HepG2 (cell line): Measurements from ENCODE around the gene INTS7. TPM values are rescaled to one million over a fixed set of nuclear protein-coding genes. Genes with fewer than 3 reads are reported as not detected.

Experiments used
- ATAC-seq: fragments of 200-7000 bp; cut with Tn5 transposase; 3 replicates; pipeline ENCODE4 v1.9.1; 2020; ENCODE audit warnings: mild to moderate bottlenecking, moderate library complexity
- BruUV-seq: library from RNA; stranded (reverse); fragments of 400-500 nt; replicated peaks from 2 replicates; lab custom pipeline; 2021; lab: Mats Ljungman, UMichigan
- CTCF ChIA-PET: fragments of 300-600 bp; formaldehyde crosslinking; extraction: SDS; loops from one replicate; lab custom pipeline; 2021; ENCODE audit warnings: low total read pairs, inconsistent platforms, low intra/inter-chr PET ratio; lab: Yijun Ruan, JAX
- POLR2A ChIA-PET: fragments of 350-600 bp; sonication (Branson Sonifier 250); formaldehyde crosslinking; loops from one replicate; lab custom pipeline; 2020; ENCODE audit warnings: antibody characterized with exemption, inconsistent platforms; lab: Yijun Ruan, JAX
- DNase-seq: peaks from one replicate; pipeline ENCODE4 v3.0.0-alpha.2; 2015; ENCODE audit warnings: low spot score
- FAIRE-seq: peaks from 3 replicates; lab custom pipeline; 2011; peaks lifted over from hg19 to GRCh38; lab: Jason Lieb, UNC
- H2AFZ ChIP-seq: one replicate; pipeline ENCODE4 v1.6.1; 2011; ENCODE audit warnings: low read length, inconsistent platforms
- H3K27ac ChIP-seq: fragments of 300-600 bp; 3 replicates; pipeline ENCODE4 v1.8.0; 2011; ENCODE audit warnings: mixed run types, mild to moderate bottlenecking, mixed read lengths, low read length, inconsistent platforms; ENCODE audit not compliant: insufficient read depth; ENCODE audit errors: extremely low read length
- H3K27me3 ChIP-seq, 2 experiments: fragments of 200-600 bp in 1 of 2; 2 replicates in 1 of 2; 3 replicates in 1 of 2; pipeline versions ENCODE4 v1.6.0 to v1.8.0; 2011; ENCODE audit warnings: low read length in 2 of 2, mild to moderate bottlenecking in 2 of 2, moderate library complexity in 2 of 2, inconsistent platforms in 1 of 2; ENCODE audit not compliant: insufficient read depth in 2 of 2, control insufficient read depth in 1 of 2
- H3K36me3 ChIP-seq, 2 experiments: fragments of 200-600 bp in 1 of 2; replicated peaks in 1 of 2; 2 replicates in 1 of 2; 3 replicates in 1 of 2; pipeline versions ENCODE4 v1.5.1 to v1.8.0; 2011; ENCODE audit warnings: low read length in 2 of 2, inconsistent platforms in 1 of 2; ENCODE audit not compliant: insufficient read depth in 2 of 2, control insufficient read depth in 1 of 2
- H3K4me1 ChIP-seq: 2 replicates; pipeline ENCODE4 v1.5.1; 2012; ENCODE audit warnings: low read length, inconsistent platforms; ENCODE audit not compliant: insufficient read depth
- H3K4me2 ChIP-seq: 2 replicates; pipeline ENCODE4 v1.6.0; 2011; ENCODE audit warnings: low read depth, low read length, inconsistent platforms
- H3K4me3 ChIP-seq, 3 experiments: fragments of 200-600 bp in 1 of 3; sonication (generic), shearing (Covaris generic) in 1 of 3; replicated peaks in 1 of 3; 2 replicates each; pipeline ENCODE4 v1.5.1; 2011 to 2016; ENCODE audit warnings: low read length in 3 of 3, inconsistent platforms in 2 of 3, low read depth in 2 of 3, mild to moderate bottlenecking in 2 of 3, control low read depth in 1 of 3, mixed read lengths in 1 of 3; ENCODE audit not compliant: insufficient read depth in 1 of 3
- H3K79me2 ChIP-seq: one replicate; pipeline ENCODE4 v1.6.1; 2011; ENCODE audit warnings: low read length, inconsistent platforms; ENCODE audit not compliant: insufficient read depth
- H3K9ac ChIP-seq: 2 replicates; pipeline ENCODE4 v1.6.0; 2011; ENCODE audit warnings: mild to moderate bottlenecking, low read depth, low read length, inconsistent platforms; ENCODE audit not compliant: insufficient read depth
- H3K9me3 ChIP-seq: 2 replicates; pipeline ENCODE4 v1.5.1; 2012; ENCODE audit warnings: mild to moderate bottlenecking, low read length
- H4K20me1 ChIP-seq: 2 replicates; pipeline ENCODE4 v1.6.0; 2011; ENCODE audit warnings: inconsistent platforms, mild to moderate bottlenecking, low read length, moderate library complexity; ENCODE audit not compliant: insufficient read depth
- CEBPB ChIP-seq: IDR thresholded peaks from 2 replicates; pipeline ENCODE4 v1.6.1; 2011; ENCODE audit warnings: low read depth, low read length, improper control_type of control experiment, borderline replicate concordance
- CTCF ChIP-seq: sonication (generic); formaldehyde crosslinking; IDR thresholded peaks from 2 replicates; pipeline ENCODE4 v1.5.0; 2020; ENCODE audit warnings: mild to moderate bottlenecking, missing genetic modification reagents, moderate library complexity
- ERF ChIP-seq: IDR thresholded peaks from 2 replicates; pipeline ENCODE4 v1.6.1; 2018; ENCODE audit warnings: missing biosample characterization, missing genetic modification reagents
- FIP1L1 ChIP-seq: fragments of 200-400 bp; formaldehyde crosslinking; IDR thresholded peaks from 2 replicates; pipeline ENCODE4 v1.6.1; 2018; ENCODE audit warnings: low read depth, mild to moderate bottlenecking, low read length, moderate library complexity, borderline replicate concordance; ENCODE audit not compliant: insufficient read depth
- GATAD2A ChIP-seq: IDR thresholded peaks from 2 replicates; pipeline ENCODE4 v1.6.1; 2016
- GLI4 ChIP-seq: sonication (generic); formaldehyde crosslinking; IDR thresholded peaks from 2 replicates; pipeline ENCODE4 v1.5.1; 2020; ENCODE audit warnings: missing genetic modification reagents, mild to moderate bottlenecking, moderate library complexity, borderline replicate concordance
- HNRNPK ChIP-seq: fragments of 200-400 bp; formaldehyde crosslinking; IDR thresholded peaks from 2 replicates; pipeline ENCODE4 v1.6.1; 2018; ENCODE audit warnings: low read length, low read depth, moderate library complexity, mild to moderate bottlenecking; ENCODE audit not compliant: poor library complexity, severe bottlenecking
- SALL1 ChIP-seq: sonication (generic); formaldehyde crosslinking; IDR thresholded peaks from 2 replicates; pipeline ENCODE4 v1.8.0; 2022; ENCODE audit warnings: mild to moderate bottlenecking, missing genetic modification reagents
- SOX5 ChIP-seq: IDR thresholded peaks from 2 replicates; pipeline ENCODE4 v1.6.1; 2016; ENCODE audit warnings: borderline replicate concordance
- THRA ChIP-seq: sonication (generic); formaldehyde crosslinking; IDR thresholded peaks from 2 replicates; pipeline ENCODE4 v1.4.0; 2020; ENCODE audit warnings: missing genetic modification reagents, borderline replicate concordance
- ZNF337 ChIP-seq: sonication (generic); formaldehyde crosslinking; IDR thresholded peaks from 2 replicates; pipeline ENCODE4 v1.5.1; 2020; ENCODE audit warnings: missing genetic modification reagents, low read depth, mild to moderate bottlenecking, borderline replicate concordance
- ZNF460 ChIP-seq: sonication (generic); formaldehyde crosslinking; IDR thresholded peaks from 2 replicates; pipeline ENCODE4 v1.5.1; 2020; ENCODE audit warnings: missing genetic modification reagents, mild to moderate bottlenecking, borderline replicate concordance
- ZNF780A ChIP-seq: sonication (generic); formaldehyde crosslinking; IDR thresholded peaks from 2 replicates; pipeline ENCODE4 v1.8.0; 2022; ENCODE audit warnings: mild to moderate bottlenecking, missing genetic modification reagents, moderate library complexity
- WGBS: methylation state at CpG from one replicate; pipeline ENCODE4 v1.1.6; 2017; ENCODE audit warnings: low lambda C conversion rate; 5-methylcytosine and 5-hydroxymethylcytosine counted together
- in situ Hi-C: cut with HindIII; loops from 2 replicates; pipeline ENCODE4 v1.10.0; 2017; ENCODE audit warnings: low pct_unique_long_range_greater_than_20kb; ENCODE audit not compliant: extremely low pct_ligation_motif_present
- intact Hi-C: fragments of 100-400 bp; cut with micrococcal nuclease; formaldehyde crosslinking; loops from one replicate; pipeline ENCODE4 v1.10.0; 2022; ENCODE audit not compliant: unreplicated experiment
- polyA plus RNA-seq, 8 experiments: library from polyadenylated mRNA; depleted of rRNA in 3 of 8; stranded (reverse) in 7 of 8; unstranded in 1 of 8; fragments of >200 nt; fragmentation: Illumina TruSeq in 4 of 8; extraction: Trizol in 4 of 8; gene quantifications; 2 replicates each; pipeline versions ENCODE4 v1.2.1 to v1.2.3, GENCODE V29; 2011 to 2016; ENCODE audit warnings: low read depth in 4 of 8, missing spikeins in 1 of 8, mixed read lengths in 1 of 8; ENCODE audit not compliant: insufficient read depth in 1 of 8
- total RNA-seq, 5 experiments: library from RNA; depleted of rRNA; stranded (reverse); fragments of >200 nt; fragmentation: Illumina TruSeq; extraction: Trizol; gene quantifications; 2 replicates each; pipeline ENCODE4 v1.2.3, GENCODE V29; 2016; ENCODE audit warnings: low read depth in 1 of 5

Gene INTS7
- total and polyA plus RNA-seq, 2 of the 13 experiments (the other 11 are each of a cell fraction or from before 2014, with no cell fraction given) = 18.3 to 22.4 TPM

GRCh38 chr1:212013672-212014071, 21.7 kb downstream of the INTS7 start:
- no peak overlapping the region for H3K4me3 ChIP-seq
- no peak overlapping the region for H2AFZ ChIP-seq
- ATAC-seq = peak; percentile 38
- intact Hi-C loops (loop anchor here (2.0 kb wide), 1 partner anchor 333 kb away; no protein-coding TSS in a partner anchor), in situ Hi-C loops (no loop called here)
- H3K4me1 ChIP-seq = peaks cover 10% of the 10 kb centered on the region
- peak; percentile 21 for DNase-seq
- ChIA-PET CTCF (no interaction called here), POLR2A (interaction anchor here (1.8 kb wide), 1 partner anchor 21 kb away, joined by 13 read pairs; the partner anchor contains the start of genes DTL and INTS7)
- H3K27me3 ChIP-seq = no peaks in the 10 kb centered on the region
- WGBS = 51% methylated on average over 2 of the region's 2 CpGs
- H3K9ac ChIP-seq = no peak overlapping the region
- FAIRE-seq = no peak
- H3K9me3 ChIP-seq = no peaks in the 10 kb centered on the region
- H4K20me1 ChIP-seq = no peaks in the 10 kb centered on the region
- H3K4me2 ChIP-seq = no peak overlapping the region
- BruUV-seq = no TSS peak
- no peak overlapping the region for H3K27ac ChIP-seq
- H3K79me2 ChIP-seq = no peaks in the 10 kb centered on the region
- H3K36me3 ChIP-seq = peaks cover 1 to 31% of the 10 kb centered on the region in 2 experiments; a peak in 4 of 5 replicates
- TF ChIP-seq CEBPB = 0 out of 2 replicates have a peak, but pooled peaks have one; percentile 19
- TF ChIP-seq ZNF780A (CRISPR knock-in tag) = no peak
- TF ChIP-seq GATAD2A (CRISPR knock-in tag) = 0 out of 2 replicates have a peak, but pooled peaks have one; percentile 14

- 62% methylated on average over 7 of the region's 7 CpGs for WGBS
- Histone ChIP-seq H4K20me1 (no peaks in the 10 kb centered on the region), H2AFZ (no peak overlapping the region), H3K4me3 (no peak overlapping the region), H3K4me1 (peaks cover 10% of the 10 kb centered on the region), H3K27ac (no peak overlapping the region), H3K79me2 (no peaks in the 10 kb centered on the region), H3K9me3 (no peaks in the 10 kb centered on the region), H3K4me2 (no peak overlapping the region), H3K36me3 (peaks cover 2 to 34% of the 10 kb centered on the region in 2 experiments), H3K9ac (no peak overlapping the region), H3K27me3 (no peaks in the 10 kb centered on the region)
- intact Hi-C loops (loop anchor here (1.0 to 2.0 kb wide), 2 partner anchors 23 to 331 kb away; partner anchors contain the start of genes DTL and INTS7), in situ Hi-C loops (no loop called here)
- ATAC-seq (peak; percentile 98), FAIRE-seq (peak; percentile 49), DNase-seq (peak; percentile 63)
- no TSS peak for BruUV-seq
- ChIA-PET CTCF (interaction anchor here (1.1 to 2.3 kb wide), 2 partner anchors 23 to 331 kb away, joined by 3 to 30 read pairs; partner anchors contain the start of genes DTL and INTS7), POLR2A (interaction anchor here (1.8 kb wide), 1 partner anchor 23 kb away, joined by 13 read pairs; the partner anchor contains the start of genes DTL and INTS7)
- peak; percentile 40; the same call in 1 of the 2 replicates for TF ChIP-seq ERF (CRISPR knock-in tag)
- TF ChIP-seq GLI4 (CRISPR knock-in tag) = no peak
- 0 out of 2 replicates have a peak, but pooled peaks have one; percentile 21 for TF ChIP-seq THRA (CRISPR knock-in tag)
- TF ChIP-seq FIP1L1 = no peak
- peak; percentile 93 for TF ChIP-seq CTCF (CRISPR knock-in tag)
- peak; percentile 36; the same call in 1 of the 2 replicates for TF ChIP-seq SOX5 (CRISPR knock-in tag)
- TF ChIP-seq HNRNPK = peak; percentile 55
- TF ChIP-seq ZNF337 (CRISPR knock-in tag) = no peak
- 0 out of 2 replicates have a peak, but pooled peaks have one; percentile 17 for TF ChIP-seq SALL1 (CRISPR knock-in tag)
- no peak for TF ChIP-seq ZNF460 (CRISPR knock-in tag)
Observed at GRCh38 chr1:212012034-212012740, 23.2 kb downstream of the INTS7 start.
